Erythroblast (primary cell): ENCODE data around the gene ZSWIM6.

Experiments
- GATA1 ChIP-seq: IDR thresholded peaks from 2 replicates; pipeline ENCODE4 v1.6.1; 2011; ENCODE audit warnings: low read depth, mild to moderate bottlenecking, control low read depth, low read length, moderate library complexity
- POLR2A ChIP-seq: IDR thresholded peaks from 2 replicates; pipeline ENCODE4 v1.6.1; 2011; ENCODE audit warnings: mild to moderate bottlenecking, low read length

DNA sequence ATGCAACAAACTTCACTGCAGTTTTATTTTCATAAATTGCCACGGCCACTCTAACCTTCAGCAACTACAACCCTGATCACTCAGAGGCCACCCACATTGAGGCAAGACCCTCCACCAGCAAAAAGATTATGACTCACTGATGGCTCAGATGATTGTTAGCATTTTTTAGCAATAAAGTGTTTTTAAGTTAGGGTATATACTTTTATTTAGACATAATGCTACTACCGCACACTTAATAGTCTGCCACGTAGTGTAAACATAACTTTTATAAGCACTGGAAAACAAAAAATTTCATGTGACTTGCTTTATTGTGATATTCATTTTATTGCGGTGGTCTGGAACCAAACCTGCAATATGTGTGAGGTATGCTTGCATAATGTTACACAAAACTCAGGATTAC, 257.9 kb downstream of the ZSWIM6 start:
- TF ChIP-seq POLR2A (no peak), GATA1 (no peak)
